Loucy (cell line): ENCODE data around the gene AAGAB.
"Not testable (repeated sequence)": the region's sequence is repeated elsewhere in the genome, so short reads cannot be mapped to it uniquely, and the experiment has no call there.

Experiments used
- H2AFZ ChIP-seq: fragments of 200-600 bp; sonication (generic); 2 replicates; pipeline ENCODE4 v1.6.0; 2016; ENCODE audit warnings: antibody characterized with exemption, mild to moderate bottlenecking, low read length, moderate library complexity
- H3F3A ChIP-seq: fragments of 200-600 bp; 2 replicates; pipeline ENCODE4 v1.6.0; 2016; ENCODE audit warnings: antibody characterized with exemption, low read depth, mild to moderate bottlenecking
- H3K27me3 ChIP-seq: fragments of 200-600 bp; sonication (generic); 2 replicates; pipeline ENCODE4 v1.6.1; 2014; ENCODE audit warnings: low read length, mild to moderate bottlenecking; ENCODE audit not compliant: insufficient read depth, poor library complexity, severe bottlenecking
- H3K36me3 ChIP-seq: fragments of 200-600 bp; sonication (generic); 2 replicates; pipeline ENCODE4 v1.6.1; 2016; ENCODE audit warnings: low read length; ENCODE audit not compliant: insufficient read depth
- H3K4me1 ChIP-seq: fragments of 200-600 bp; sonication (generic); 2 replicates; pipeline ENCODE4 v1.5.1; 2014; ENCODE audit warnings: low read length, mild to moderate bottlenecking; ENCODE audit not compliant: insufficient read depth, poor library complexity, severe bottlenecking
- H3K4me2 ChIP-seq: fragments of 200-600 bp; sonication (generic); 2 replicates; pipeline ENCODE4 v1.6.0; 2014; ENCODE audit warnings: antibody characterized with exemption, low read length, low read depth, mild to moderate bottlenecking; ENCODE audit not compliant: poor library complexity, severe bottlenecking
- H3K4me3 ChIP-seq: fragments of 200-600 bp; sonication (generic); 2 replicates; pipeline ENCODE4 v1.5.1; 2014; ENCODE audit warnings: low read length, mild to moderate bottlenecking, mixed read lengths; ENCODE audit not compliant: poor library complexity, severe bottlenecking
- H3K79me2 ChIP-seq: fragments of 200-600 bp; sonication (generic); 2 replicates; pipeline ENCODE4 v1.6.1; 2014; ENCODE audit warnings: low read length; ENCODE audit not compliant: insufficient read depth
- H3K9ac ChIP-seq: fragments of 200-600 bp; sonication (generic); 2 replicates; pipeline ENCODE4 v1.6.0; 2014; ENCODE audit warnings: mild to moderate bottlenecking, low read depth, low read length, moderate library complexity; ENCODE audit not compliant: poor library complexity, severe bottlenecking
- H3K9me2 ChIP-seq: fragments of 200-600 bp; sonication (generic); replicated peaks from 2 replicates; pipeline ENCODE4 v1.6.1; 2016; ENCODE audit warnings: low read depth, low read length, mixed read lengths
- H3K9me3 ChIP-seq: fragments of 200-600 bp; sonication (generic); 2 replicates; pipeline ENCODE4 v1.6.1; 2014; ENCODE audit warnings: mild to moderate bottlenecking, antibody characterized with exemption, low read length, low read depth; ENCODE audit not compliant: insufficient read depth
- H4K20me1 ChIP-seq: fragments of 200-600 bp; sonication (generic); 2 replicates; pipeline ENCODE4 v1.6.0; 2014; ENCODE audit warnings: antibody characterized with exemption, low read length, mild to moderate bottlenecking; ENCODE audit not compliant: insufficient read depth, poor library complexity, severe bottlenecking
- EZH2phosphoT487 ChIP-seq: fragments of 200-600 bp; IDR thresholded peaks from 2 replicates; pipeline ENCODE4 v1.6.1; 2018; ENCODE audit warnings: antibody characterized with exemption, mild to moderate bottlenecking, moderate library complexity, borderline replicate concordance
- TF ChIP-seq, protein P1 (sequence below): fragments of 200-600 bp; sonication (generic); conservative IDR thresholded peaks from 2 replicates; pipeline ENCODE4 v1.5.1; 2014; ENCODE audit warnings: mild to moderate bottlenecking, antibody characterized with exemption, low read length

Gene AAGAB

GRCh38 chr15:67290319-67290718, 35.9 kb upstream of the AAGAB start:
- Histone ChIP-seq H3F3A (no peaks in the 10 kb centered on the region), H3K27me3 (no peaks in the 10 kb centered on the region), H4K20me1 (no peaks in the 10 kb centered on the region), H3K4me3 (no peak overlapping the region), H3K9me2 (no peaks in the 10 kb centered on the region), H3K79me2 (no peaks in the 10 kb centered on the region), H3K9me3 (no peaks in the 10 kb centered on the region; the same call in 1 of the 2 replicates), H3K36me3 (no peaks in the 10 kb centered on the region), H3K4me1 (no peaks in the 10 kb centered on the region), H3K9ac (no peak overlapping the region), H2AFZ (no peak overlapping the region), H3K4me2 (no peak overlapping the region)
- TF ChIP-seq EZH2phosphoT487, result no peak
- TF ChIP-seq, protein P1, sequence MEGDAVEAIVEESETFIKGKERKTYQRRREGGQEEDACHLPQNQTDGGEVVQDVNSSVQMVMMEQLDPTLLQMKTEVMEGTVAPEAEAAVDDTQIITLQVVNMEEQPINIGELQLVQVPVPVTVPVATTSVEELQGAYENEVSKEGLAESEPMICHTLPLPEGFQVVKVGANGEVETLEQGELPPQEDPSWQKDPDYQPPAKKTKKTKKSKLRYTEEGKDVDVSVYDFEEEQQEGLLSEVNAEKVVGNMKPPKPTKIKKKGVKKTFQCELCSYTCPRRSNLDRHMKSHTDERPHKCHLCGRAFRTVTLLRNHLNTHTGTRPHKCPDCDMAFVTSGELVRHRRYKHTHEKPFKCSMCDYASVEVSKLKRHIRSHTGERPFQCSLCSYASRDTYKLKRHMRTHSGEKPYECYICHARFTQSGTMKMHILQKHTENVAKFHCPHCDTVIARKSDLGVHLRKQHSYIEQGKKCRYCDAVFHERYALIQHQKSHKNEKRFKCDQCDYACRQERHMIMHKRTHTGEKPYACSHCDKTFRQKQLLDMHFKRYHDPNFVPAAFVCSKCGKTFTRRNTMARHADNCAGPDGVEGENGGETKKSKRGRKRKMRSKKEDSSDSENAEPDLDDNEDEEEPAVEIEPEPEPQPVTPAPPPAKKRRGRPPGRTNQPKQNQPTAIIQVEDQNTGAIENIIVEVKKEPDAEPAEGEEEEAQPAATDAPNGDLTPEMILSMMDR, result no peak

DNA sequence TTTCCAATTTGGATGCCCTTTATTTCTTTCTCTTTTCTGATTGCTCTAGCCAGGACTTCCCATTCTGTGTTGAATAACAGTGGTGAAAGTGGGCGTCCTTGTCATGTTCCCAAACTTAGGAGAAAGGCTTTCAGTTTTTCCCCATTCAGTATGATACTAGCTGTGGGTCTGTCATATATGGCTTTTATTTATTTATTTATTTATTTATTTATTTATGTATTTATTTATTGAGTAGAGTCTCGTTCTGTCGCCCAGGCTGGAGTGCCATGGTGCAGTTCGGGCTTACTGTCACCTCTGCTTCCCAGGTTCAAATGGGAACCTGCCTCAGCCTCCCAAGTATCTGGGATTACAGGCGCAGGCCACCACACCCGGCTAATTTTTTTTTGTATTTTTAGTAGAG, 31.9 kb upstream of the AAGAB start:
- H3K9ac ChIP-seq, H3F3A ChIP-seq, H3K79me2 ChIP-seq, H4K20me1 ChIP-seq, H2AFZ ChIP-seq, H3K4me1 ChIP-seq, H3K9me2 ChIP-seq, H3K4me2 ChIP-seq, H3K36me3 ChIP-seq, H3K27me3 ChIP-seq, H3K9me3 ChIP-seq, H3K4me3 ChIP-seq: not testable (repeated sequence)

DNA sequence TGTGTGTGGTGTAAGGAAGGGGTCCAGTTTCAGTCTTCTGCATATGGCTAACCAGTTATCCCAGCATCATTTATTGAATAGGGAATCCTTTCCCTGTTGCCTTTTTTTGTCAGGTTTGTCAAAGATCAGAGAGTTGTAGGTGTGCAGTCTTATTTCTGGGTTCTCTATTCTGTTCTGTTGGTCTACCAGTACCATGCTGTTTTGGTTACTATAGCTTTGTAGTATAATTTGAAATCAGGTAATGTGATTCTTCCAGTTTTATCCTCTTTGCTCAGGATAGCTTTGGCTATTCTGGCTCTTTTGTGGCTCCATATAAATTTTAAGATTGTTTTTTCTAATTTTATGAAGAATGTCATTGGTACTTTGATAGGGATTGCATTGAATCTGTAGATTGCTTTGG, 31.2 kb upstream of the AAGAB start:
- H3K27me3 ChIP-seq, H2AFZ ChIP-seq, H3F3A ChIP-seq, H3K9ac ChIP-seq, H3K79me2 ChIP-seq, H3K9me3 ChIP-seq, H3K9me2 ChIP-seq, H4K20me1 ChIP-seq, H3K4me1 ChIP-seq, H3K4me2 ChIP-seq, H3K4me3 ChIP-seq, H3K36me3 ChIP-seq: not testable (repeated sequence)

GRCh38 chr15:67281714-67282113, 27.3 kb upstream of the AAGAB start:
- no peaks in the 10 kb centered on the region for H3K36me3 ChIP-seq
- no peaks in the 10 kb centered on the region for H3K9me2 ChIP-seq
- H3K4me2 ChIP-seq, result no peak overlapping the region
- TF ChIP-seq, protein P1, result no peak
- TF ChIP-seq EZH2phosphoT487, result no peak
- H2AFZ ChIP-seq, result no peak overlapping the region
- H4K20me1 ChIP-seq, result no peaks in the 10 kb centered on the region
- no peak overlapping the region for H3K4me3 ChIP-seq
- H3K9ac ChIP-seq, result no peak overlapping the region
- H3K9me3 ChIP-seq, result no peaks in the 10 kb centered on the region
- no peaks in the 10 kb centered on the region for H3K4me1 ChIP-seq
- no peaks in the 10 kb centered on the region for H3K79me2 ChIP-seq
- H3F3A ChIP-seq, result no peaks in the 10 kb centered on the region
- H3K27me3 ChIP-seq, result no peaks in the 10 kb centered on the region
